CD4-positive, alpha-beta T cell treated with Interleukin-6 for 4 hours (primary cell): ENCODE results near the gene ENAM.

Experiments used
- DNase-seq: peaks from one replicate; pipeline ENCODE4 v3.0.0-alpha.2; 2020; ENCODE audit warnings: mixed read lengths

ENAM gene

DNA sequence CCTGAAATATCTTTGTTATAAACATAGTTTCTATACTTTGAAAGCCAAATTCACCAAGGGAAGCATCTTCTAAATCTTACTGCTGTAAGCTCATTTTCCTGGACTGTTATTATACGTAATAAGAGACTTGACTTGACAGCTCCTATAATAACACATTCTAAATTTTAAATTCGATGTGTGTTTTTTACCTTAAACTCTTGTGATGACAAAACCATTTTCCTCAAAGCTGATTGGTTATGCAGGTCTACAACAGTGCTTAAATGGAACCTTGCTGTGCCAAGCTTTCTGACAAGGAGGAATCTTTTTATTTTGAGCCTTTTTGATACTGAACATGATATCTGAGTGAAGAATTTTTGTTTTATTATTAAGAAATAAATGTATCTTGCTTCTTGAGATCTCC is at the start of gene ENAM:
TSS of gene ENAM (plus strand) at position 301 of the 400 bp plus-strand sequence. CDS start 757 bp downstream, outside the sequence.
- no peak for DNase-seq

GRCh38 chr4:70581980-70582379 is 46.6 kb upstream of the ENAM start:
- DNase-seq = no peak

DNA sequence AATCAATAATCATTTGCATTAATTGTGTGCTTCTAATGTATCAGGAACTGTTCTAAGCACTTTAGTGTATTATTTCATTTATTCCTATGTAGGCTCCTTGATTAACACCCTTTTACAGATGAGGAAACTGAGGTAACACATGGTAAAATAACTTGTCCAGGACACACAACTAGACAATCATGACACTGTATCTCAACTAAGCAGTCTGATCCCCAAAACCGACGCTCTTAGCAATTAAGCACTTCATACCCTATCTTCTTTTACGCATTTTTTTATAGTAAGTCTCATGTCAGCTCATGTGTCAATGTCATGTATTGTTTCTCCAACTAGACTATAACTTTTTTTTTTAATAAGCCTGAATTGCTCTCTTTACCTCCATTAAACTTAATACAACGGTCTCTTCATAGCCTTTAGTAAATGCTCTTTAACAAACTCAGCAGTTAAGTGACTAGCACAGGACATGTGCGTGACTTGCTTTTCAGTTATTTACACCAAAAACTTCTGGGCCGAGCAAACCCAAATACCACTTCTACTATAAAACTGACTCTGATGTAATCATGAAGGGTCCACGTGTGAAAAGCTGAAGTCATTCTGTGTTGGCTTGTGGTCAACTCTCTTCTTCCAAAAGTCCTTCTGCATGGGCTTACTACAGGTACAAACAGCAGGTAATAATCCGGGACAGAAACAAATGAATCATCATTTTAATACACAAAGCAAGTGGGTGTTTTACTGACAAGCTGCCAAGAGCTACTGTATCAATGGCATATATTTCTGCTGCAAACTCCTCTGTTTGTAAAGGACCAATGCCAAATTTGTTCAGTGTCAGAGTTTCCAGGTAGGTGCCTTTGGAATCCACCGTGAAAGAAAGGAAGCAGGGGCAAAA is 44.4 kb upstream of the ENAM start:
- DNase-seq = no peak

- DNase-seq = no peak
Measured at GRCh38 chr4:70586841-70587240, 41.7 kb upstream of the ENAM start.

GRCh38 chr4:70589785-70590184 is 38.8 kb upstream of the ENAM start:
- no peak for DNase-seq

DNA sequence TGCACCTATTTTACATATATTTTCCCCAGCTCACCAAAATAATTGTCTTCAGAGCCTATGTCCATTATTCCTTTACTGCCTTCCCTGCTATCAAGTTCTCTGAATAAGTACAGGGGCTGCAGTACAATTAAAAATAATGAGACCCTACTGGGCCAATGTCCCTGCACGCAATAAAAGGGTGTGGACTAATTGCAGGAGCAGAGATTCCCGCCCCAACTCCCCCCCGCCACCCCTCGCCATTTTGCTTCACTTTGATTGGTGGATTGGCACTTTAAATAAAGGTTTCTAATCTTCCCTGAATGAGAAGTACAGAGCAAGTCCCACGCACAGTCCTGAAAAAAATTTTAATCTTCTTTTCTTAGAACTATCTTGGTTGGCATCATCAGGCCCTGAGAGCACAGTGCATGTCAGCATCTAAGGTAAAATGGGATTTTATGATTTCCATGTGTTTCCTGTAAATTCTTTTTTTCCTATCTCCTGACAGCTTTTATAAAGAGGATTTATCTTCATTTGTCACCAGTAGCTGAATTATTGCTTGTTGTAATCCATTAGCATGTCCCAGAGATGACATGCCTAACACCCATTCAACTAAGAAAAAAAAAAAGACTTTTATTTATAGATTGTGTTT is 36.5 kb upstream of the ENAM start, which contains the start of gene AMBN:
TSS of gene AMBN (plus strand) at position 302 of the 628 bp plus-strand sequence. CDS start at position 405, 103 bp downstream.
- no peak for DNase-seq

GRCh38 chr4:70594196-70594595 is 34.3 kb upstream of the ENAM start:
- DNase-seq = no peak

DNA sequence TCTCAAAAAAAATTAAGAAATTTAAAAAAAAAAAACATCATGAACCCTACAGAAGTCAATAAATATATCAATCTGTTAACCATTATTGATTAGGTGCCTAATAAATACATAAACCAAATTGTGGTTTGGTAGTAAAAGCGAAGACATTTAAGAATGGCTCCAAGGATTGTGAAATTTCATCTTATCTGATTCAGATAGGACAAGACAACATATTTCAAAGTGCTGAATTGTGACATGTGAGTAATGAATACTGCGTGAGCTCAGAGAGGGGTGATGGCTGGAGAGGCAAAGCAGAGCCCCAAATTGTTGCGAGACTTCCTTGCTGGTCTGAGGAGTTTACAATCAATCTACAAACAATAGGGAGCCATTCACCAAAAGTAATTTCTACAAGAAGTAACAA is 28.2 kb upstream of the ENAM start:
- no peak for DNase-seq

GRCh38 chr4:70600977-70601376 is 27.6 kb upstream of the ENAM start:
- DNase-seq = no peak

DNA sequence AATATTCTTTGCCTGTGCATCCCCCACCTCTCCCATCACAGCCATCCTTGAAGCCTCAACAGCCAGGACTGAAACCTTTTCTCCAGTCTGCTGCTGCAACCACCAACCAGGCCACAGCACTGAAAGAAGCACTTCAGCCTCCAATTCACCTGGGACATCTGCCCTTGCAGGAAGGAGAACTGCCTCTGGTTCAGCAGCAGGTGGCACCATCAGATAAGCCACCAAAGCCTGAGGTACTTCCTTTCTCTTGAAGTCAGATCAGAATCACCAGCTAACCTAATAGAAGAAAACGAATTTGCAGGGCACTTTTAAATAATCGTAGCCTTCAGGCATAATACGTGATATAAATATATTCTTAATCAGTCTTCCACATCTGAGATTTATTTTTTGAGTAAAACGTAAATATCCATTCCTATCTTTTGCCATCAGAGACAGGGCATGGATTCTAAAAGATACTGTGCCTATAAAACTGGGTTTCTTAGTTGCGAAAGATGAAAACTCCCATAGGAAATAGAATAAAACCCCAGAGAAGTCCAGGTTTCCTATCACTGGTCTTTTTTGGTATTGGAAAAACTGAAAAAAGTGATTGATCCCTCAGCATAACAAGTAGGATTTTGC is 27.0 kb upstream of the ENAM start:
- DNase-seq = peak; percentile 70

DNA sequence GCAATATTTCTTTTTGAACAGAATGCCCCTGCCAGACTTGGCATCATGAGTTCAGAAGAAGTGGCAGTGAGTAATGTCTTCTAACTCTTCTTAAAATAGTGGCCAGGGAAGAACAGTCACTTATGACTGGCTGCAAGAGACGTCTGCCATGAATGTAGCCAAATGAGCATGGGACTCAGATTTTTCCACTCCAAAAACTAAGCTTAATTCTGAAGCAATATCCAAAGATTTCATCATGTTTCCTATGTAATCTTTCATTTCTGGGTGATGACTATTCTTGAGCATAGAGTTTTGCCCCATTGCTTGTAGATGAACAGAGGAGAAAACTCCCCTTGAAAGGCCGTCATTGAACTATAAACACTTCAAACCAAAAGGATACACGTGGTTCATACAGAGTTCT is 24.7 kb upstream of the ENAM start:
- DNase-seq = no peak

GRCh38 chr4:70606459-70606858 is 22.1 kb upstream of the ENAM start:
- no peak for DNase-seq

GRCh38 chr4:70607334-70607853 is 21.1 kb upstream of the ENAM start:
- no peak for DNase-seq

DNA sequence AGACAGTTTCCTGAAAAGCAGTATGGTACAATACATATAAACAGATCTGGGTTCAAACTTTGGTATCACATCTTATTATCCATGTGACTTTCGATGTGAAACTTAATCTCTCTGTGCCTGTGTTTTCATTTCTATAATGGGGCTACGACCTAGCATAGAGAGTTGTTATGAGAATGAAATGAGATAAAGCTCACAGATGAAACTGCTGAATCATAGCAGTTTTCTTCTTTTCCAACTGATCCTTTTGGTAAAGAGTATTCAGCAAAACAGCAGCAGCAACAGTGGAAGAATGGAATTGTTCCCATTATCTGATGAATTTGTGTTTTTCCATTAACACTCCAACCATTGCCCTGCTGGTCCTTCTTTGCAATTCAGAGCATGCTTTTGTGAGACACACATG is 20.2 kb upstream of the ENAM start:
- no peak for DNase-seq

DNA sequence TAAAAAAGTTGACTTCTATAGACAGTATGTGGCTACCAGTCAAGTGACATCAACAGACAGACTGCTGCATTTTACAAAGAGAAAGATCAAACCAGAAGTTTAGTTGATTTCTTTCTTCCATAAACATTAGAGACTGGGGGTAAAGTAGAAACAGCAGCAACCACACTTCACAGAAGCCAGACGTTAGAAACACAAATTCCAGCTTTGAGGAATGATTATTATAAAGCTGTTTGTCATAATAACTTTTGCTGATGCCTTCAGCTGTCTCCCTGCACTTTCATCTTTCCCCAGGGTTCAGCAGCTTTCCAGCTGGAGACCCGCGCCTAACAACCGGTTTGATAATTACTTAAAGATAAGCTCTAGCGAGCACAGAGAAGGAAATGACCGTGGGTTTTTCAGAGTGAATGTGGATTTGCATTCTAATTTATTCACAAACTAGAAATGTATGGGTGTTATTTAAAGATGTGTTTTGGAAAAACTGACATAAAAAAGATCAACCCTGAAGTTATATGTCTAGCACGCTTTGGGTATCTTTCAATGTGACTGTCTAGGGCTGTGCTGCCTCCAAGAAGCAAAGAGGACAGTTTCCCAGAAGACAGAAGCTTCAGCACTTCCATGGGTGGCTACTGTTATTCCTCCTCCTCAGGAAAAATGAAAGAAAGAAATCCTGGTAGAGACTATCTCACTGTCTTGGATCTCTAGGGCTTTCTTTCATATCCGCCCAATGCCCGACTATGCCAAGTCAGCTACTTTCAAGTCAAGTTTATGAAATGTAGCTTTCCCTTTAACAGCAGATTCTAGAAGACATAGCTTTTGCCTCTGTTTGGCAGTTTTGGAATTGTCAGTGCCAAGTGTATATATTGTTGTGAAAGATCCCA is 15.0 kb upstream of the ENAM start:
- no peak for DNase-seq

DNA sequence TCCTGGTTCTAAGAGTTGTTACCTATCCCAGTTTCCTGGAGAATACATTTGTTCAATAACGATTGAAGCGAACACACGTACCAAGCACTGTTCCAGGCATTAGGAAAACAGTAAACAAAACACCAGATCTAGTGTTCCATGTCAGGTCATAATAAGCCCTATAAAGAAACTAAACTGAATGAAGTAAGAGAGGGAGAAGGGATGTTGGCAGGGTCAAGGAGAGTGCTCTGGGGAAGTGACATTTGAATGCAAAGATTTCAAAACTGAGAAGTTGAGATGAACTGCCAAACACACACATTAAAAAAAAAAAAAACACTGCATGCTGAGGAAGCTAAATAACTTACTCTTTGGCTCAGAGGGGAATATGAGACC is 14.4 kb upstream of the ENAM start:
- DNase-seq = no peak

DNA sequence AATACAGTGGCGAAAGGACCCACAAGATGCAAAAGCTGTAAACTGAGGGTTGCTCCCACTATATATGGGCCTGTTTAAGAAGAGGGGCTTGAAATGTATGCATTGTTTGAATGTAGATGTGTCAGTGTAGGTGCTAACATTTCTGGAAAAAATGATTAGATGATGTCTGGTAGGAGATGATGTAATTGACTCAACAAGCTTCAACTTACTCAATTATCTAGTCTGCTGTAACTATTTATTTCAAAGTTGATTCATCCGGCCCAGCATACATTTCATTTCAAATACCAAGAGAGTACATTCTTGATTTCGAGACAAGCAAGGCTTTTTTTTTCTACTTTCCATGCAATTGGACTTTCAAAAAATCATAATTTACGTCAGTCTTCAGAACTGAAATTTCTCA is 9.3 kb upstream of the ENAM start:
- no peak for DNase-seq

- DNase-seq = no peak
Measured at GRCh38 chr4:70619778-70620177, 8.8 kb upstream of the ENAM start.

DNA sequence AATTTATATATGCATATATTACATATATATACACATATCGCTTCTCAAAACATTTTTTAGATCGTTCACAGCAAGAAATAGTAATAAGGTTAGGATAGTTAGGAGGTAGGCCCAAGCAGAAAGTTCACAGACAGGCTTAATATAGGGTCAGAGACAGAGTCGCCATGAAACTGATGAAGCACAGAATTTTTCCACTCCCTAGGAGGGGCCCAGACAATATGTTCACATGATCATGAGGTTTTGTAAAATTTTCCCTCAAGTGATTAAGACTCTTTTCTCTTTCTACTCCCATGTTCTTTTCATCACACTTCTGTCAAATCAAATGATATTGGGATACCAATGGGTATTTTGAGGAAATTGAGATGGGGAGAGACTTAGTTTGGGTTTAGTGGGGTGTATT is 5.2 kb upstream of the ENAM start:
- no peak for DNase-seq

DNA sequence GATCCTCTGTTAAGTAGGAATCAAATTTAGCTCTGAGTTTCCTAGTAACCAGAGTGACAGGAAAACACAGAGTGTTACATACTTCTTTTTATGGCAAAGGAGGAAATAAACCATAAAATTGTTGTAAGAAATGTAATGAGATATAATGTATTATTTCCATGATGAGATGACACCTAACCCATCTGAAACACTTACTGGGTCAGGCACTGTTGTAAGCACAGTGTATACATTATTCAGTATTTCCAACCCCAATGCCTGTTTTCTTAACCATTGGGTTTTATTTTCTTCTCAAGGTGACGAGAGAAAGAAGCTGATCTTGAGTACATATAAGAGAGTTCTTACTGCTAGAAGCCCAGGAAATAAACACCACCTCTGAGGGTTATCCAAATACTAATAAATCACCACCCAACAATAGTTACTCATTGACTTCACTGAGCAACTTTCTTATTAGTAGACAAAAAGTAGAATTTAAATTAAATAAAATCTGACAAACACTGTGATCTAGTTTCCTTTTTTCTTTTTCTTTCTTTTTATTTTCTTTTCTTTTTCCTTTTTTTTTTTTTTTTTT is 4.2 kb upstream of the ENAM start:
- DNase-seq = no peak

DNA sequence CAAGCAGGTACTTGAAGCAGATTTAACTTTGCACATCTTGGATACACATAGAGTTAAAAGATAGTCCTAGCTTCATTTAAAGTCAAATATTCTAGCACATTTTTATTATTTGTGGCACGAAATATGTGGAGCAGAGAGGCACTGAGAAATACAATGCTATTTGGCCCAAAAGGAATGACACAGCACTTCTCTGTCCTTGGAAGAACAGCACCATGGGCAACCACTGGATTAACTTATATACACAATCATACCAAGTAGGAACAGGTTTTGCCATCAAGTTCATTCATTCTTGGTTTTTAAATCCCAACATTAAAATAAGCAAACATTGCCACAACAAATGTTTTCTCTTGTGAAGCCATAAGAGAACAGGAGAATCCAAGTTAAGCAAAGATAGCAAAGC is 924 bp upstream of the ENAM start:
- no peak for DNase-seq

GRCh38 chr4:70629469-70630090 is 1.0 kb downstream of the ENAM start:
- DNase-seq = no peak
